Adrenal gland (tissue), 5 donors: ENCODE data around the gene SHH.

Experiments
- POLR2A ChIP-seq, 2 donors: fragments of 450-650 bp; IDR thresholded peaks; one replicate each; pipeline ENCODE4 v1.6.1; 2017; ENCODE audit warnings: antibody characterized with exemption in 2 of 2, mild to moderate bottlenecking in 2 of 2, moderate library complexity in 1 of 2
- TF ChIP-seq, protein P1 (sequence below), 6 experiments: fragments of 450-650 bp in 4 of 6; fragments of 200-600 bp in 2 of 6; sonication (generic) in 1 of 6; IDR thresholded peaks; 1 replicate in 5 of 6; 2 replicates in 1 of 6; pipeline versions ENCODE4 v1.5.1 to v1.8.0; 2016 to 2021; ENCODE audit warnings: antibody characterized with exemption in 6 of 6, mild to moderate bottlenecking in 2 of 6, moderate library complexity in 1 of 6
- donor health status: DM: no; HTN: no; CAD: no.

DNA sequence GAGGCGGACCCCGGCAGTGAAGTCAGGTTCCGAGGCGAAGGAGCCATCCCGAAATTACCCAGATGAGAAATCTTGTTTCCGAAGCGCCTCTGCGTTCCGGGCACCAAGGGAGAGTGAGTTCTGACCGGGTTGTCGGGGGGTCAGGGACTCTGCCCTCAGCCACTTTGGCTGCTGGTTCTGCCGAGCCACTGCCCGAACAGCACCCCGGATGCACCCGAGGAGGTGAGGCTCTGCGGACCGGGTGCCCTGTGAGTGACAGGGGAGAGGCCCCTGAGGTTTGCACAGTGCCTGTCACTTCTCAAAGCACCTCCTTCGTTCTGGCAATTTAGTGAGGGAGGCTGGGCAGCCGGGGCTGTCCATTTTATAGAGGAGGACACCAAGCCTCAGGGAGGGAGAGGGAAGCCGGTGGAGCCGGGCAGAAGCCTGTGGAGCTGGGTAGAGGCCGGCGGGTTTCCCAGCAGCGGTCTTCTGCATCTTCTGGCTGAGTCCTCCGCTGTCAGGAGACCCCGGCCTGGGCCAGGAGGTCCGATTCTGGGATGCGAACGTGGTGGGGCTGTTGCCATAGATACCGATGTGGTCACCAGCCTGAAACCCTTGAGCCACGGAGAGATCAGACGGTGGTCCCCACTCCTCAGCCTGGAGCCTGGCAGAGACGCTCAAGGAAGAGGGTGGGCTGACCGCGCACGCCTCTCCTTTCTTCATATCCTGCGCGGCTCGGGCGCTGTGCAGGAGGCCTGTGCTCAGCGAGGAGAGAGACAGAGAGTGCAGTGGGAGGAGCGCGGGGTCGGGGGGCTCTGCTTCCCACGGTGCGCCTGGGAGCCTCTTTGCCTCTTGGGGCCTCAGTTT is 18.9 kb upstream of the SHH start:
- TF ChIP-seq, protein P1, sequence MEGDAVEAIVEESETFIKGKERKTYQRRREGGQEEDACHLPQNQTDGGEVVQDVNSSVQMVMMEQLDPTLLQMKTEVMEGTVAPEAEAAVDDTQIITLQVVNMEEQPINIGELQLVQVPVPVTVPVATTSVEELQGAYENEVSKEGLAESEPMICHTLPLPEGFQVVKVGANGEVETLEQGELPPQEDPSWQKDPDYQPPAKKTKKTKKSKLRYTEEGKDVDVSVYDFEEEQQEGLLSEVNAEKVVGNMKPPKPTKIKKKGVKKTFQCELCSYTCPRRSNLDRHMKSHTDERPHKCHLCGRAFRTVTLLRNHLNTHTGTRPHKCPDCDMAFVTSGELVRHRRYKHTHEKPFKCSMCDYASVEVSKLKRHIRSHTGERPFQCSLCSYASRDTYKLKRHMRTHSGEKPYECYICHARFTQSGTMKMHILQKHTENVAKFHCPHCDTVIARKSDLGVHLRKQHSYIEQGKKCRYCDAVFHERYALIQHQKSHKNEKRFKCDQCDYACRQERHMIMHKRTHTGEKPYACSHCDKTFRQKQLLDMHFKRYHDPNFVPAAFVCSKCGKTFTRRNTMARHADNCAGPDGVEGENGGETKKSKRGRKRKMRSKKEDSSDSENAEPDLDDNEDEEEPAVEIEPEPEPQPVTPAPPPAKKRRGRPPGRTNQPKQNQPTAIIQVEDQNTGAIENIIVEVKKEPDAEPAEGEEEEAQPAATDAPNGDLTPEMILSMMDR (IDR thresholded peaks at IDR 0.05): no peak
- no peak for TF ChIP-seq POLR2A (IDR thresholded peaks at IDR 0.05)
